HG02798 (cell line): ENCODE data around the gene ESYT3.
"Not testable (repeated sequence)": the region's sequence is repeated elsewhere in the genome, so short reads cannot be mapped to it uniquely, and the experiment has no call there.

Source experiments
- ATAC-seq: cut with Tn5 transposase; IDR thresholded peaks from one replicate; pipeline ENCODE4 v1.9.1; 2021; ENCODE audit warnings: mild to moderate bottlenecking; ENCODE audit not compliant: unreplicated experiment, poor library complexity

ESYT3 gene

DNA sequence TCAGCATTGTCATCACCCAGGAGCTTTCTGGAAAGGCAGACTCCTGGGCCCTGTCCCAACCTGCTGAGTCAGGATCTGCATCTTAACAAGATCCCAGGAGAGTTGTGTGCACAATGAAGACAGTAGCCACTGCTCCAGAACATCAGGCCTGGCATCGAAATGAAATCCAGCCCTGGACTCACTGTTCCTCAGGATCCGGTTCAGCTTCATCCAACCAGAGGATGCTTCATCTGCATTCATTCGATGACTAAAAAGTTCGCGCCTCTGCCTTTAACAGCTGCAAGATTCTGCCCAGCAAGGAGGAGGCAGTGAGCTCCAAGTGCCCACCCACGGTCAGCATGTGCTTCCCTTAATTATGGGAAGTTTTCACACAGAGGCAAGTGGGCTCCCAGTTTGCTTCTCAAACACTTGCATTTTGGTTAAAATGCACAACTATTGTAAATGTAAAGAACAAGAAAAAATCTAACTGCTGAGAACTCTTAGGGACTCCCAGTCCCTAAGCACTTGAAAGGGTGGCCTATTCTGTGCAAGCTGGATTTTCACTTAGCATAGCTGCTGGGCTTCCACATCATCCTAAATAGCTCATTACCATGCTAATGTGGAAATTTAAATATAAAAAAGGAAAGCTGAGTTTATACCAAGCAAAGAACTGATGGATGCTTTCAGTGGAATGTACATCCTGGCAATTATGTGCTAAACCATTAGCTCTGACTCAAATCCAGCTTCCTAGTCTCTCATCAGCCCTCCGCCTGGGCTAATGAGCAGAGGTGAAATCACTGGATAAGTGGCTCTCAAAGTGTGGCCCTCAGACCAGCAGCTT lies 25.5 kb upstream of the ESYT3 start:
- ATAC-seq, result no peak

DNA sequence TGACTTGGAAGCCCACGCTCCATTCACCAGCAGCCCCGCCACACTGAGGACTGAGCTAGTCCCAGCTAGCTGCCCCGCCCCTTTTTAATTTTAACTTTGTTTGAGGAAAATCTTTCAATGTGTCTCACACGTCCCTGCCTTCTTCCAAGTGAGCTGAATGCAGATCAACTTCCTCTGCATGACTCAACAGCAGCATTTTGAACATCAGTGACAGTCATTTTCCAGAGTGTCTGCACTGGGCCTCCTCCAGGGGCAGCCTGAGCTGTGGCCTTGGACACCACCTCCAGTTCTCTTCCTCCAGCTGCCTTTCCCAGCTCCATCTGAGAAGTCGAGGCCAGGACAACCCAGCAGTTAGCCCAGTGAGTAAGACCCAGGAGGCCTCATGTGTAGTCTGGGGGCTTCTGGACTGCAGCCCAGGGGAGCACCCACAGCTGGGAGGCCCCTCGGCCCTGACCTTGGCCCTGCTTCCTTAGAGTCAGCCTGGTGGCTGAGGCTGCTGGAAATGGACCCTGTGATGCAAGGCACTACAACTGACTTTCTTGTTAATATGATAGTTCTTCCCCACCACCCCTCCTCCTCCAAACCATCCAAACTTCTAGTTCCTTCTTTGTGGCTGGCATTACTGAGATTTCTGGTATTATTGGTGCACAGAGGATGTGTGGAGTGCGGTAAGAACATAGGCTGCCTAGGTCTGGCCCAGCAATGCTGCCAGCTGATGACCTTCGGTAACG lies 21.4 kb upstream of the ESYT3 start:
- no peak for ATAC-seq

DNA sequence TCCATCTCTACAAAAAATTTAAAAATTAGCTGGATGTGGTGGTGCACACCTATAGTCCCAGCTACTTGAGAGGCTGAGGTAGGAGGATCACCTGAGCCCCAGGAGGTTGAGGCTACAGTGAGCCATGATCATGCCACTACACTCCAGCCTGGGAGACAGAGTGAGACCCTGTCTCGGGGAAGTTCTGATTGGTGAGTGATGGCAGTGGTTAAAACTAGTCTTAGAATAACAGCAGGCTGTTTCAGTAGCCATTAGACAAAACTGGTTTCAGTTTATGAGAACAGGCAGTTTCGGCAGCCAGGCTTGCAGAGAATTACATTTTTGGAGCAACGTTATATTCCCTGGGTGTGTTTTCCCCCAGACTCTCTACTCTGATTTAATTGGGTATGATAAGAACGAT lies 18.2 kb upstream of the ESYT3 start:
- ATAC-seq, result not testable (repeated sequence)

DNA sequence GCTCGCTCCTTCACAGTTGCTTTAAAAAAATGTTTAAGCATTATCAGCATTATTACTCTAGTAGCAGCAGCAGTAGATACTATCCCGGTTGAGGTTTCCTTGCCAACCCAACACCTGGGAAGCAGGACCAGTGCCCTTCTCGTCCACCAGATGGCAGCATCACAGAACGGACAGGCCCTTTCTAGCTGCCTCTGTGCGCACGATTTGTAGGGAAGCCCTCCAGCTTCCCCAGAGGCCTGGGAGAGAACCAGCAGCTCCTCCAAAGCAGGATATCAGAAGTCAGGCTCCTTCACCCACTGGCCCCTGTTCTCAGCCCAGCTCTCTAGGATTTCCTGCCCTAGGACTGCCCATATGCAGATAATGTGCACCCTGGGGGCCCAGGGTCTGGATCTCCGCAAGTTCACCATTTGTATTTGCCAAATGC lies 16.8 kb upstream of the ESYT3 start:
- ATAC-seq, result peak; percentile 81

DNA sequence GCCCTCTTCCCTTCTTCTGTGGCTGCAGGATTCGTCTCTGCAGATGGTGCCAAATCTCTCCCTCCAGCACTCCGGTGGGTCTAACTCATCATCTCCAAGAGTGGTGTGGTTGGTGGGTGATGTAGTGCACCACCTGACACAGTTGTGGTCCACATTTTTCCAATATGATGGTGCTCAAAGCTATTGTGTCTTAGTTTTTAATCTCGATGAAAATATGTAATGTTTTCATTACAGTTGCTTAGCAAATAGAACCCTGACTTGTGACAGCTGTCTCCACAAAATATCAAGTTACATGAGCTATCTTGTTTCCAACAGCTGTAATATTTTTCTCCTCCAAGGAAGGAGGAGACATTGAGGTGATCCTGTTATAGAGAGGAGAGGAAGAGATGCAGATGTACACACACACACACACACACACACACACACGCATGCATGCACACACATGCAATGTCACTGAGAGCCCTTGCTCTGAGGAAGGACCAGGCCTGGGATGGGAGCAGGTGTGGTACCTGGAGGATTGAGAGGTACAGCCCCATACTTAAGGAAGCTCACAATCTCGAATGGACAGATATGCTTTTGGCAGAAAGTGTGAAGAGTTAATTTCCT lies 15.7 kb upstream of the ESYT3 start:
- no peak for ATAC-seq

DNA sequence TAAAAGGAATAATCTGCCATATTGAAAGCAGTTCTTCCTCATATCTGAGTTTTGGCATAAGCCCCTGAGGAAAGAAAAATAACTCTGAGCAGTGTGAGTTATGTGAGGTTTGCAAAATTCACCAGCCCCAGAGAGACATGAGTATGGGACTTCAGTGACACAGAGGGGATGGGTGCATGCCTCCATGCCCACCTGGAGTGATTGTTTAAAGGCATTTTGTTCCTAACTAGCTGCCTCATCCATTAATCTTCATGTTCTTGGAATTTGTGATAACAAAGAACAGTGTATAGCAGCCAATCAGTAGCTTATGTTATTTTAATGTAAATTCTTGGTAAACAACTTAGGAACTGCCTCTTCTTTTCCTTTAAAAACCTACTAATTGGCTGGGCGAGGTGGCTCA lies 11.1 kb upstream of the ESYT3 start:
- no peak for ATAC-seq

DNA sequence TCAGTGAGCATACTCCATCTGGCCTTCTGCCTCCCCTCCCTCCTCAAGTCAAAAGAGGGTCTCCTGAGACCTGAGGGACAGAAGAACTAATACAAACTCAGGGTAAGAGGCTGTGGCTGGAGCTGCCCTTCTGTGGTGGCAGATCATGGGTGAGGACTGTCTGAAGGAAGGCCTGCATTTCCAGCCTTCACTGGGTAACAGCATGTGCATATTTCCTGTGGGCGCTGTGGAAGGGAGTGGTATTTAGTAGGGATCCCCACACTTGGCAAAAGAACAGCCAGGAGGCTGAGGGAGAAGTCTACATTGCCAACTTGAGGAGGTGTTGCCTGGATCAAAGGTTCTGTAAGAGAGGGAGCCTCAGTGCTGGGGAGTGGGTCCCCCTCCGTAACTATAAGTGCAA lies 10.1 kb upstream of the ESYT3 start:
- no peak for ATAC-seq

DNA sequence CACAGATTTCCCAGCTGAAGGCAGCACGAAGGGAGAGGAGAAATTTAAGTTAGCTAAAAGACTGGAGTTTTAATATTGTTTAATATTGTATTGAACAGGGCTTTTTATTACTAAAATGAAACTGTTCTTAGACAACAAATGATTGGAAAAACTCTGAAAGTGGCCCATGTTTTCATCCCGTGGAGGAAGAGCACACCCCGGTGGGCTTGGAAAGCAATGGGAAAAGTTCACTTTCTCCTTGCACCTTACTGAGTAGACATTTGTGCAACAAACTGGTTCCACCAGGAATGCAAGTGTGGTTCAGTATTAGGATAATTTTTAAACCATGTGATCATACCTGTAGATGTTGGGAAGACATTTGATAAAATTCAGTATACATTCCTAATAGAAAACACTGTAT lies 8.2 kb upstream of the ESYT3 start:
- no peak for ATAC-seq

DNA sequence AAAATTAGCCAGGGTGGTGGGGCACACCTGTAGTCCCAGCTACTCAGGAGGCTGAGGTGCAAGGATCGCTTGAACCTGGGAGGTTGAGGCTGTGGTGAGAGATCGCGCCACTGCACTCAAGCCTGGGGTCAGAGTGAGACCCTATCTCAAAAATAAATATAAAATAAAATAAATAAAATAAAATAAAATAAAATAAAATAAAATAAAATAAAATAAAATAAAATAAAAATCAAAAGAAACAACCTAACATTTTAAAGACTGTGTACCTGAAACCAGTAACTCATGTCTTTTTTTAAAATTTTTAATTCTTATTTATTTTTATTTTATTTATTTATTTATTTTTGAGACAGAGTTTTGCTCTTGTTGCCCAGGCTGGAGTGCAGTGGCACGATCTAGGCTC lies 7.7 kb upstream of the ESYT3 start:
- ATAC-seq, result not testable (repeated sequence)

DNA sequence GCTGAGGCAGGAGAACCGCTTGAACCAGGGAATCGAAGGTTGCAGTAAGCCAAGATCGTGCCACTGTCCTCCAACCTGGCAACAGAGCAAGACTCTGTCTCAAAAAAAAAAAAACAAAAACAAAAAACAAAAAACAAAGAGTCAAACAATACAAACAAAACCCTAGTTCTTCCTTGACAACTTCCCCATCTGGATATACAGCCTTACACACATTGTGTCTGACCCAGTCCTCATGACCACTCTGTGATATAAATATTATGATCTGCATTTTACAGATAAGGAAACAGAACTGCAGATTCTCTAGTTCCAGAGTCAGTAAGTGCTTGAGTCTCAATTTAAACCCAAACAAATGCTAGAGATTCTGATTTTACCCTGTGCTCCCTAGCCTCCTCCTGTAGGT lies 4.8 kb upstream of the ESYT3 start:
- no peak for ATAC-seq

DNA sequence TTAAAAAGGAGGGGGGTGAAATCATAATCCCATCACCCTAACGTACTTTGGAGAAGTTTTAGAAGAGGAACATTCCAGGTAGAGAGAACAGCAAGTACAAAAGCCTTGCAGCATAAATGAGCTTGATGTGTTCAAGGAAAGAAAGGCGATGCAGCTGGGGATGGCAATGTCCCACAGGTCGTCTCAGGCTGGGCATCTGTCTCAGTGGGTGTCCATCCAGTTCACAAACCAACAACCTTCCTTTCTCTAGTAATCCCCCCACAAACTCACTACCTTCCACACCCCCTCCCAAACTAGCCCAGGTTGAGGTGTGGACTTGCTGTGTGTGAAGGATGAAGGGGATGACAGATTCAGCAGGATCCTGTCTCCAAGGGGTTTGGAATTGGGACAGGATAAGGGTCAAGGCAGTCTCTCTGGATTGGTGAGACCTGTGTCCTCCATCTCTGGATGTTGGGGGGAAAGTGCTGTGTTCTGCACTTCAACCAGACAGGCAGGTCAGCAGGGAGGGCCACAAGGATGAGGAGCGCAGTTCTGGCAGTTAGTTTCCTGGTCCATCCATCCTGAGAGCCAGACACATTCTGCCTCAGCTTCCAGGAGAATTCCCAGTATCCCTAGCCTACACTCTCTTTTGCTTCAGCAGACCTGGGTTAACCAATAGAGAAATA lies 1.7 kb upstream of the ESYT3 start:
- no peak for ATAC-seq

DNA sequence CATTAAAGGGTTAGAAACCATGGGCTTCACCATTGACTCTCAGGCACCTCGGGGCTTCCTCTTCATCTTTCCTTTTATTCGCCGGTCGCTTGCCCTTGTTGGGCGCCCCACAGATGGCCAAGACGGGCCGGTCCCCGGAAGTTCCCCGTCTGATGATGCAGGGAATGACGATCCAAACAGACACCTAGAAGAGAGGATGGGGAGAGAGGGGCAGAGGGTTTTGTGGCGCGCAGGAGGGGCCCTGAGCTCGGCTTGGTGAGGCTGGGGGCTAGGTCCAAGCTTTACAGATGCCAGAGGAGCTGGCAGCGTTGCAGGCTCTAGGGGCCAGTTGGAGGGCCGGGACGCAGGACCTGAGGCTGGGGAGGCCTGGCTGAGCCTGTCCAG lies 532 bp upstream of the ESYT3 start:
- no peak for ATAC-seq

DNA sequence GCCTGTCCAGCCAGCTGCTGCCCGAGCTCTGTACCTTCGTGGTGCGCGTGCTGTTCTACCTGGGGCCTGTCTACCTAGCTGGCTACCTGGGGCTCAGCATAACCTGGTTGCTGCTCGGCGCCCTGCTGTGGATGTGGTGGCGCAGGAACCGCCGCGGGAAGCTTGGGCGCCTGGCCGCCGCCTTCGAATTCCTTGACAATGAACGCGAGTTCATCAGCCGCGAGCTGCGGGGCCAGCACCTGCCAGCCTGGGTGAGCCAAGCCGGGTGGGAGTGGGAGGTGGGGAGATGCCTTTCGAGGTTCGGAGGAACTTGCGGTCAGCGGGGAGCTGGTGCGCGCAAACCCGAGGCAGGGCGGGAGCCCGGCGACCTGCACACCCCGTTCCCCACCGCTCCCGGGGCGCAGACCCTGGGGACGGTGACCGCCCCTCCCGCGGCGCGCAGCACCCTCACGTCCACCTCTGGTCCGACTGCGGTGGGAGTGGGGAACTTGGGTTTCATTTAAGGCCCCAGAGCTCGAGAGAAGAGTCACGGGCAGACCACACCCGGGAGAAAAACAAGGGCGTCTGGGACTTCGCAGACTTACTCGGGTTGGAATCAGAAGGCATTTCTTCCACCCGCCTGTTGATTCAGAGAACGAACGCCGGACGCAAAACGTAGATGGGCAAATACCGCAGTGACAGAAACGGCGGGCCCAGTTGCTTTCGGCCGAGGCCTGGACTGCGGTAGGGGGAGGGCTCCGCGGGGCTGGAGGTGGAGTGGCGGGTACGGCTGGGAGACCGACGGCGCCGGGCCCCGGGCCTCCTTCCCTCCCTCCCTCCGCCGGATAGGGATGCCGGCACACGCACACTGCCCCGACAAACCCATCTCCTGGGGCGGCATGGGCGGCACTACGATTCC lies 708 bp downstream of the ESYT3 start:
- no peak for ATAC-seq

DNA sequence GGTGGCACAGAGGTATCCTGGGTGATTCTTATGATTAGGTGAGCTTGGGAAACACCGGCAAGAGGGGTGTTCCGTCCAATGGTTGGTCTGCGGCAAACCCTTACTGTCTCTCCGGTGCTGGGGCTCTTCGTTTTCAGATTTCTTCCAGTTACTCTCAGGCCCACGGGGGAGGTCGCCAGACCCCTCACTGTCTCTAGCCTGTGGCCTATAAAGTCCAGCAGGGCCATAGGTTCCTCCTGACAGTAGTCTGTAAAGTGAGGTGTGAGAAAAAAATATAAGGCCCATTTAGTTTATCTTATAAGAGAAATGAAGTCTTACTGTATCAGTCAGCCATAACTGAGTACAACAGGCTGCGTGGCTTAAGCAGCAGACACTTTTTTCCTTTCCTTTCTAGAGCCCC lies 1.4 kb downstream of the ESYT3 start:
- no peak for ATAC-seq

DNA sequence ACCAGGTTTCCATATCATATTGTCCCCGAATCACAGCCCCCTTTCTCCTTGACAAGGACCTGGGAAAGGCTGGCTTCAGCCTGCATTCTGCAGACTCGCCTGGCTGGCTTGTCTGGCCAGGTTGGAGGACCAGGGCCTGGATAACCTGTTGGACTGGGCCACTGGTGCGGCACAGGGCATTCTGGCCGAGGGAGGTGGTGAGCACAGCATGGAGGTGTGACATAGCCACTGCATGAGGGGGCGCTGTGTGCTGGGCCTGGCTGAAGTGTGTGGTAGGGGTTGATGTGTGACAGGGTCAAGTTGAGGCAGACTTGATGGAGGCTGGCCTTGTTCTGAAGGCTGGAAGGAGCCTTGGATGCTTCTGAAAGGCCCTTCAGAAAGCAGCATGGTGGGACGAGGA lies 2.9 kb downstream of the ESYT3 start:
- ATAC-seq, result no peak

DNA sequence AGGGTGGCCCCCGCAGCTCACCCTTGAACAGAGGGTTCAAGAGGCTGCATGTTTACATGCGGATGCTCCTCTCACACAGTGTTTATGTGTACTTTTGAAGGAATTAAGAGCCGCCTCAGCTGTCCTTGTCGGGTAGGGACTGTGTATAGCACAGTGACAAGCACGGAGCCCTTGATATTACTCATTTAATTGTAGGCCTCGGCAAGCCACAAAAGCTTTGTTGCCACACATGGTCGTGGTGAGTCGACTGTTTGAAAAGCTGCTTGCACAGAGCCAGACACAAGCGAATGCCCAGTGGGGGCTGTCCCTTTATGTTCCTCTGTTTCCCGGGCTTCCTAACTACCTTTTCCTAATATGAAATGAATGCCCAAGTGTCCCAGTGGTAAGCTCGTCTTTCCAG lies 4.5 kb downstream of the ESYT3 start:
- no peak for ATAC-seq

DNA sequence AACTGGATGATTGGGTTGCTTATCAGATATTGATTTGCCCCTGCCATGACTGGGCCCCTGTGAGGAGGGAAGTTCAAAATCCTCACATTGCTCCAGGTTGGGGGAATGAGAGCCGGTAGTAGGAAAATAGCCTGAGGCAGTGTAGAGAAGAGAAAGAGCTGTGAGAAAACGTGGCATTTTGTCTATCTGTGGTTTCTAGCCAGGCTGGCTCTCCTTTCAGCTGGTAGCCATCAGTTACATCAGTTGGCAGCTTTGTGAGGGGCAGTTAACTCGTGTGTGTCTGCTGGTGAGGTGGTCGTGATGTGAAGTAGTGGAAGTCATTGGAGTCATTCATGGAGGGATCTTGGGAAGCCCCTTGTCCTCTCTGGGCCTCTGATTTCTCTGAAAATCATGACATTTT lies 5.2 kb downstream of the ESYT3 start:
- ATAC-seq, result no peak

DNA sequence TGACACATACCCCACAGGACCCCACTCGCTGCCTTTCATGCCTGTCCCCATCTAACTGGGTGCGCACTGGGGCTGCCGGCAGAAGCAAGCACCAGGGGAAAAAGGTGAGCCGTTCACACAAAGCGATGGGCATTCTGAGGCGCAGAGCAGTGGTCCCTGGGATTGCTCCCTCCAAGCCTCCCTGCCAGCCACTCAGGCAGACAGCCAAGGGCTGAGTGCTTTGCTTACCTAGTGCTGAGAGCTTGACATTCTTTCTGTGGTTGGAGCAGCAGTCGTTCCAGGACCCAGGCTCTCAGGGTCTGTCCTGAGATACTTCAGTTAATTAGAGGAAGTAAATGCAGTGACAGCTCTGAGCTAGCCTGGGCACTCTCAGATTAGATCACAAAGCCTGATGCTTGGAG lies 5.7 kb downstream of the ESYT3 start:
- ATAC-seq, result no peak

DNA sequence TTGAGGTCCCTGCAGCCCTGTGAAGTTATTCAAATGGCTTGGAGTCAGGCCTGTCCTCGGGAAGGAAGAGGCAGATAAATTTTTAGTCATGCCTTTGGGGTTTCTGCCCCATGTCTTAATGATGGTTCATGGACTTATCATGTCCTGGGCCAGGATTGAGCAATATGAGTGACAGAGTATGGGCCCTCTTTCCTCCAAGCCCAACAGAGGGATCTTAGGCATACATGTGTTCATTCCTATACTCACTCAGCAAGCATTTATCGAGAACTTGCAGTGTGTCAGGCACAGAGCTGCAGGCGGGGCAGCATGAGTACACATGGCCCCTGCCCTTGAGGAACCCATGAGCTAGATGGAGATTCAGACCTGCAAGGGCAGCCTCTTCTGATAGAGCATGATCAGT lies 6.2 kb downstream of the ESYT3 start:
- ATAC-seq, result no peak

DNA sequence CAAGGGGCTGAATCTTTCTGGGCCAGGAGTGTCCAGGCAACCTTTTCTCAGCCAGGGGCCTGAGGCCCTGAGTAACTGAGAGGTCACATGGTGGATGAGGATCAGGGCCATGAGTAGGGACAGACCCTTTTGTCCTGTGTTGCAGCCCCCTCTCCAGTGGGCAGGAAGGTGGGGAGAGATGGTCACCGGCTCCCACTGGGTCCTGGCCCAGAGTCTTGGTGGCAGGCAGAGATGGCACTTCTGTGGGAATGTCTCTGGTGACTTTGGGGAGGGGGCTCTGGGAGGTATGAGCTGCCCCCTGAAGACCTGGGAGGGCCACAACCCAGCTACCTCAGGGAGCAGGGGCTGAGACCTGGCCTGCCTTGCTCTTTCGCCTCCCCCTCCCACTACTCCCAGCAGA lies 6.8 kb downstream of the ESYT3 start:
- no peak for ATAC-seq
